ENCODE data around the gene SERPIND1.

- TF ChIP-seq POLR2AphosphoS5 (IDR thresholded peaks at IDR 0.05; ENCODE audit: low read depth, low read length) (no peak), POLR2A (IDR thresholded peaks at IDR 0.05; ENCODE audit: control extremely low read depth in 1 of 2, low read depth in 2 of 2, low read length in 2 of 2) (no peak), CEBPB (IDR thresholded peaks at IDR 0.05; ENCODE audit: low read depth, low read length) (no peak), EZH2 (IDR thresholded peaks at IDR 0.05; ENCODE audit: low read depth, low read length, severe bottlenecking) (no peak), POU5F1 (IDR thresholded peaks at IDR 0.05; ENCODE audit: low read depth, low read length) (no peak)
Measured at GRCh38 chr22:20751185-20751851, 22.6 kb upstream of the SERPIND1 start.

Data from H1 (cell line).